Ascending aorta (tissue), 2 donors: Measurements from ENCODE around the gene R3HDML. TPM values are rescaled to one million over a fixed set of nuclear protein-coding genes. Genes with fewer than 3 reads are reported as not detected.

ENCODE experiments used
- DNase-seq, 2 donors: peaks; one replicate each; pipeline ENCODE4 v3.0.0-alpha.2; 2019; ENCODE audit warnings: low spot score in 2 of 2
- H3K27ac ChIP-seq, 2 donors: fragments of 200-600 bp; sonication (generic); one replicate each; pipeline ENCODE4 v1.5.1; 2016 to 2017; ENCODE audit warnings: mild to moderate bottlenecking in 1 of 2
- H3K27me3 ChIP-seq: fragments of 200-600 bp; sonication (generic); one replicate; pipeline ENCODE4 v1.5.1; 2017
- H3K36me3 ChIP-seq, 2 donors: fragments of 200-600 bp; sonication (generic); one replicate each; pipeline ENCODE4 v1.5.1; 2016
- H3K4me1 ChIP-seq, 2 donors: fragments of 200-600 bp; sonication (generic); one replicate each; pipeline ENCODE4 v1.5.1; 2016 to 2017; ENCODE audit warnings: mild to moderate bottlenecking in 1 of 2
- H3K4me3 ChIP-seq, 2 donors: fragments of 200-600 bp; sonication (generic); one replicate each; pipeline ENCODE4 v1.5.1; 2016 to 2017; ENCODE audit warnings: mild to moderate bottlenecking in 1 of 2
- H3K9me3 ChIP-seq, 2 donors: fragments of 200-600 bp; sonication (generic); one replicate each; pipeline ENCODE4 v1.5.1; 2016
- CTCF ChIP-seq, 3 experiments: fragments of 200-600 bp in 2 of 3; fragments of 450-650 bp in 1 of 3; sonication (generic) in 2 of 3; IDR thresholded peaks; one replicate each; pipeline ENCODE4 v1.5.1; 2016 to 2019; ENCODE audit warnings: antibody characterized with exemption in 3 of 3, mild to moderate bottlenecking in 1 of 3, moderate library complexity in 1 of 3
- intact Hi-C: fragments of 100-400 bp; cut with DNase I; formaldehyde crosslinking; loops from one replicate; pipeline ENCODE4 v1.15.1; 2023
- total RNA-seq: library from RNA; depleted of rRNA; stranded (reverse); fragments of >200 nt; gene quantifications from one replicate; pipeline ENCODE4 v1.1.0, GENCODE V29; 2016

Gene R3HDML
- total RNA-seq, 1 donor from 2014 or later: not detected

- Histone ChIP-seq H3K36me3 (no peaks in the 10 kb centered on the region), H3K4me1 (peaks cover 0 to 2% of the 10 kb centered on the region in 2 donors), H3K27ac (no peak overlapping the region), H3K27me3 (no peaks in the 10 kb centered on the region), H3K4me3 (no peak overlapping the region), H3K9me3 (no peaks in the 10 kb centered on the region)
- DNase-seq: no peak
- no peak for TF ChIP-seq CTCF (IDR thresholded peaks at IDR 0.05)
- intact Hi-C loops: no loop called here
Observed at GRCh38 chr20:44390280-44390679, 53.4 kb downstream of the R3HDML start.

GRCh38 chr20:44392088-44392775, 55.4 kb downstream of the R3HDML start:
- Histone ChIP-seq H3K27ac (no peak overlapping the region), H3K27me3 (no peaks in the 10 kb centered on the region), H3K4me3 (no peak overlapping the region), H3K9me3 (no peaks in the 10 kb centered on the region), H3K36me3 (no peaks in the 10 kb centered on the region), H3K4me1 (peaks cover 0 to 2% of the 10 kb centered on the region in 2 donors)
- intact Hi-C loops: no loop called here
- no peak for TF ChIP-seq CTCF (IDR thresholded peaks at IDR 0.05)
- no peak for DNase-seq

GRCh38 chr20:44392776-44393607, 56.1 kb downstream of the R3HDML start:
- Histone ChIP-seq H3K4me1 (peaks cover 0 to 2% of the 10 kb centered on the region in 2 donors), H3K4me3 (no peak overlapping the region), H3K9me3 (no peaks in the 10 kb centered on the region), H3K36me3 (no peaks in the 10 kb centered on the region), H3K27me3 (no peaks in the 10 kb centered on the region), H3K27ac (no peak overlapping the region)
- peak in 1 of 2 donors; percentile 39 for DNase-seq
- intact Hi-C loops: no loop called here
- TF ChIP-seq CTCF (IDR thresholded peaks at IDR 0.05): no peak

- intact Hi-C loops: no loop called here
- Histone ChIP-seq H3K9me3 (no peaks in the 10 kb centered on the region), H3K36me3 (no peaks in the 10 kb centered on the region), H3K27me3 (no peaks in the 10 kb centered on the region), H3K4me1 (no peaks in the 10 kb centered on the region), H3K4me3 (no peak overlapping the region), H3K27ac (no peak overlapping the region)
- DNase-seq: no peak
- no peak for TF ChIP-seq CTCF (IDR thresholded peaks at IDR 0.05)
Observed at GRCh38 chr20:44393608-44394451, 57.0 kb downstream of the R3HDML start.

- no peaks in the 10 kb centered on the region for H3K27me3 ChIP-seq
- H3K36me3 ChIP-seq: no peaks in the 10 kb centered on the region
- H3K9me3 ChIP-seq: no peaks in the 10 kb centered on the region
- H3K4me1 ChIP-seq: no peaks in the 10 kb centered on the region
- no peak overlapping the region for H3K4me3 ChIP-seq
- H3K27ac ChIP-seq: no peak overlapping the region
- DNase-seq: no peak
- TF ChIP-seq CTCF (IDR thresholded peaks at IDR 0.05): no peak
- intact Hi-C loops: no loop called here
Observed at GRCh38 chr20:44394452-44394701, 57.5 kb downstream of the R3HDML start.
